ENCODE results near the gene CRMP1. TPM values are rescaled to one million over a fixed set of nuclear protein-coding genes. Genes with fewer than 3 reads are reported as not detected.

Gene CRMP1
- total RNA-seq, 1 donor from 2014 or later: 15.4 TPM

DNA sequence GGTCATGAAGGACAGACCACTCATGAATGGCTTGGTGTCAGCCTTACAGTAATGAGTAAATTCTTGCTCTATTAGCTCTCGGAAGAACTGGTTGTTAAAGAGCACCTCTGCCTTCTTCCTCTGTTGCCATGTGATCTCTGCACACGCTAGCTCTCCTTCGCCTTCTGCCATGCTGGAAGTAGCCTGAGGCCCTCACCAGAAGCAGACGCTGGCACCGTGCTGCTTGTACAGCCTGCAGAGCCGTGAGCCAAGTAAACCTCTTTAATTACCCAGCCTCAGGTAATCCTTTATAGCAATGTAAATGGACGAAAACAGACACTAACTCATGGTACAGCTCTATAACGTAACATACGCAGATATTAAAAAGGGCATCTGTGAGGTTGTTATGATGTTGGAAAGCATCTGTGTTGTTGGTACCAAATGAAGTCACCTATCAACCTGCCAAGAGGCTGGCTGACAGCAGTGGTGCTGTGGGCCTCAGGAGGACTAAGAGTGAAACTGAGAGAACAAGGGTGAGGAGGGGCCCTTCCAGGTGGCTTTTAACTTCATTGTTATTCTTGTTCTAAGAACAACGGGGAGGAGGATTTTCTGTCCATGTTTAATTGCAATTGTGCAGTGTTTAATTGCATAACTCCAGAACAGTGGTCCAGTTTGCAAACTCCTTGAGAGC lies 69.2 kb downstream of the CRMP1 start:
- H3K36me3 ChIP-seq (ENCODE audit: control insufficient read depth, insufficient read depth, low read length): peaks cover 2% of the 10 kb centered on the region
- no peak overlapping the region for H3K4me3 ChIP-seq (ENCODE audit: low read depth, low read length)
- TF ChIP-seq, protein P1, sequence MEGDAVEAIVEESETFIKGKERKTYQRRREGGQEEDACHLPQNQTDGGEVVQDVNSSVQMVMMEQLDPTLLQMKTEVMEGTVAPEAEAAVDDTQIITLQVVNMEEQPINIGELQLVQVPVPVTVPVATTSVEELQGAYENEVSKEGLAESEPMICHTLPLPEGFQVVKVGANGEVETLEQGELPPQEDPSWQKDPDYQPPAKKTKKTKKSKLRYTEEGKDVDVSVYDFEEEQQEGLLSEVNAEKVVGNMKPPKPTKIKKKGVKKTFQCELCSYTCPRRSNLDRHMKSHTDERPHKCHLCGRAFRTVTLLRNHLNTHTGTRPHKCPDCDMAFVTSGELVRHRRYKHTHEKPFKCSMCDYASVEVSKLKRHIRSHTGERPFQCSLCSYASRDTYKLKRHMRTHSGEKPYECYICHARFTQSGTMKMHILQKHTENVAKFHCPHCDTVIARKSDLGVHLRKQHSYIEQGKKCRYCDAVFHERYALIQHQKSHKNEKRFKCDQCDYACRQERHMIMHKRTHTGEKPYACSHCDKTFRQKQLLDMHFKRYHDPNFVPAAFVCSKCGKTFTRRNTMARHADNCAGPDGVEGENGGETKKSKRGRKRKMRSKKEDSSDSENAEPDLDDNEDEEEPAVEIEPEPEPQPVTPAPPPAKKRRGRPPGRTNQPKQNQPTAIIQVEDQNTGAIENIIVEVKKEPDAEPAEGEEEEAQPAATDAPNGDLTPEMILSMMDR (IDR thresholded peaks at IDR 0.05; ENCODE audit: insufficient read depth, low read length, poor library complexity, severe bottlenecking): no peak
- no peak for DNase-seq (ENCODE audit: low read depth)
- H3K27me3 ChIP-seq (ENCODE audit: control insufficient read depth, insufficient read depth, low read length): no peaks in the 10 kb centered on the region

GRCh38 chr4:5822619-5823018 lies 70.3 kb downstream of the CRMP1 start:
- peaks cover 2% of the 10 kb centered on the region for H3K36me3 ChIP-seq (ENCODE audit: control insufficient read depth, insufficient read depth, low read length)
- DNase-seq (ENCODE audit: low read depth): no peak
- TF ChIP-seq, protein P1 (IDR thresholded peaks at IDR 0.05; ENCODE audit: insufficient read depth, low read length, poor library complexity, severe bottlenecking): no peak
- H3K27me3 ChIP-seq (ENCODE audit: control insufficient read depth, insufficient read depth, low read length): no peaks in the 10 kb centered on the region
- no peak overlapping the region for H3K4me3 ChIP-seq (ENCODE audit: low read depth, low read length)

GRCh38 chr4:5821665-5822358 lies 71.1 kb downstream of the CRMP1 start:
- no peak for DNase-seq (ENCODE audit: low read depth)
- TF ChIP-seq, protein P1 (IDR thresholded peaks at IDR 0.05; ENCODE audit: insufficient read depth, low read length, poor library complexity, severe bottlenecking): peak; percentile 52
- Histone ChIP-seq H3K4me3 (ENCODE audit: low read depth, low read length) (no peak overlapping the region), H3K36me3 (ENCODE audit: control insufficient read depth, insufficient read depth, low read length) (peaks cover 2% of the 10 kb centered on the region), H3K27me3 (ENCODE audit: control insufficient read depth, insufficient read depth, low read length) (no peaks in the 10 kb centered on the region)

GRCh38 chr4:5816851-5817375 lies 76.0 kb downstream of the CRMP1 start:
- no peaks in the 10 kb centered on the region for H3K27me3 ChIP-seq (ENCODE audit: control insufficient read depth, insufficient read depth, low read length)
- H3K4me3 ChIP-seq (ENCODE audit: low read depth, low read length): no peak overlapping the region
- TF ChIP-seq, protein P1 (IDR thresholded peaks at IDR 0.05; ENCODE audit: insufficient read depth, low read length, poor library complexity, severe bottlenecking): no peak
- peaks cover 2% of the 10 kb centered on the region for H3K36me3 ChIP-seq (ENCODE audit: control insufficient read depth, insufficient read depth, low read length)
- DNase-seq (ENCODE audit: low read depth): no peak

GRCh38 chr4:5816101-5816500 lies 76.8 kb downstream of the CRMP1 start:
- H3K4me3 ChIP-seq (ENCODE audit: low read depth, low read length): no peak overlapping the region
- H3K36me3 ChIP-seq (ENCODE audit: control insufficient read depth, insufficient read depth, low read length): peaks cover 2% of the 10 kb centered on the region
- TF ChIP-seq, protein P1 (IDR thresholded peaks at IDR 0.05; ENCODE audit: insufficient read depth, low read length, poor library complexity, severe bottlenecking): no peak
- H3K27me3 ChIP-seq (ENCODE audit: control insufficient read depth, insufficient read depth, low read length): no peaks in the 10 kb centered on the region
- DNase-seq (ENCODE audit: low read depth): no peak
